AG09309 (cell line): Measurements from ENCODE around the gene LARP1B.

Source experiments
- DNase-seq: peaks from one replicate; pipeline ENCODE4 v3.0.0-alpha.2; 2010; ENCODE audit warnings: low read depth
- H3K4me3 ChIP-seq: 2 replicates; pipeline ENCODE4 v1.5.1; 2011; ENCODE audit warnings: mild to moderate bottlenecking, low read depth, low read length, moderate library complexity; ENCODE audit not compliant: control insufficient read depth
- TF ChIP-seq, protein P1 (sequence below): IDR thresholded peaks from 2 replicates; pipeline ENCODE4 v1.5.1; 2011; ENCODE audit warnings: mild to moderate bottlenecking, low read depth, low read length, inconsistent platforms; ENCODE audit not compliant: insufficient read depth, control insufficient read depth; ENCODE audit errors: missing control alignments

The LARP1B gene

GRCh38 chr4:128177498-128177897 is 116.4 kb downstream of the LARP1B start:
- TF ChIP-seq, protein P1, sequence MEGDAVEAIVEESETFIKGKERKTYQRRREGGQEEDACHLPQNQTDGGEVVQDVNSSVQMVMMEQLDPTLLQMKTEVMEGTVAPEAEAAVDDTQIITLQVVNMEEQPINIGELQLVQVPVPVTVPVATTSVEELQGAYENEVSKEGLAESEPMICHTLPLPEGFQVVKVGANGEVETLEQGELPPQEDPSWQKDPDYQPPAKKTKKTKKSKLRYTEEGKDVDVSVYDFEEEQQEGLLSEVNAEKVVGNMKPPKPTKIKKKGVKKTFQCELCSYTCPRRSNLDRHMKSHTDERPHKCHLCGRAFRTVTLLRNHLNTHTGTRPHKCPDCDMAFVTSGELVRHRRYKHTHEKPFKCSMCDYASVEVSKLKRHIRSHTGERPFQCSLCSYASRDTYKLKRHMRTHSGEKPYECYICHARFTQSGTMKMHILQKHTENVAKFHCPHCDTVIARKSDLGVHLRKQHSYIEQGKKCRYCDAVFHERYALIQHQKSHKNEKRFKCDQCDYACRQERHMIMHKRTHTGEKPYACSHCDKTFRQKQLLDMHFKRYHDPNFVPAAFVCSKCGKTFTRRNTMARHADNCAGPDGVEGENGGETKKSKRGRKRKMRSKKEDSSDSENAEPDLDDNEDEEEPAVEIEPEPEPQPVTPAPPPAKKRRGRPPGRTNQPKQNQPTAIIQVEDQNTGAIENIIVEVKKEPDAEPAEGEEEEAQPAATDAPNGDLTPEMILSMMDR, result no peak
- DNase-seq, result no peak
- no peak overlapping the region for H3K4me3 ChIP-seq

DNA sequence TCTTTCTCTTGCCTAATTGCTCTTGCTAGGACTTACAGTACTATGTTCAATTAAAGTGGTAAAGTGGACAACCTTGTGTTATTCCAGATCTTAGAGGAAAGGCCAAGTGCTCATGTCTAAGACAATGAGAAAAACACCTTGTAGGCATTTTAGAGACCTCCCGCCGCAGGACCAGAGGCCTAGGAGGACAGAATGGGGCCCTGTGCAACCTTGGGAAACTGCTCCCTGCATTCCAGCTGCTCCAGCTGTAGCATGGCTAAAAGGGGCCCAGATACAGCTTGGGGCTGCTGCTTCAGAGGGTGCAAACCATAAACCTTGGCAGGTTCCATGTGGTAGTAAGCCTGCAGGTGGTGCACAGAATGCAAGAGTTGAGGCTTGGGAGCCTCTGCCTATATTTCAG is 125.5 kb downstream of the LARP1B start:
- H3K4me3 ChIP-seq, result no peak overlapping the region
- DNase-seq, result no peak
- TF ChIP-seq, protein P1, result no peak

- H3K4me3 ChIP-seq, result no peak overlapping the region
- TF ChIP-seq, protein P1, result peak; percentile 85
- DNase-seq, result peak; percentile 25
These were observed 130.1 kb downstream of the LARP1B start for GRCh38 chr4:128191115-128191781.

DNA sequence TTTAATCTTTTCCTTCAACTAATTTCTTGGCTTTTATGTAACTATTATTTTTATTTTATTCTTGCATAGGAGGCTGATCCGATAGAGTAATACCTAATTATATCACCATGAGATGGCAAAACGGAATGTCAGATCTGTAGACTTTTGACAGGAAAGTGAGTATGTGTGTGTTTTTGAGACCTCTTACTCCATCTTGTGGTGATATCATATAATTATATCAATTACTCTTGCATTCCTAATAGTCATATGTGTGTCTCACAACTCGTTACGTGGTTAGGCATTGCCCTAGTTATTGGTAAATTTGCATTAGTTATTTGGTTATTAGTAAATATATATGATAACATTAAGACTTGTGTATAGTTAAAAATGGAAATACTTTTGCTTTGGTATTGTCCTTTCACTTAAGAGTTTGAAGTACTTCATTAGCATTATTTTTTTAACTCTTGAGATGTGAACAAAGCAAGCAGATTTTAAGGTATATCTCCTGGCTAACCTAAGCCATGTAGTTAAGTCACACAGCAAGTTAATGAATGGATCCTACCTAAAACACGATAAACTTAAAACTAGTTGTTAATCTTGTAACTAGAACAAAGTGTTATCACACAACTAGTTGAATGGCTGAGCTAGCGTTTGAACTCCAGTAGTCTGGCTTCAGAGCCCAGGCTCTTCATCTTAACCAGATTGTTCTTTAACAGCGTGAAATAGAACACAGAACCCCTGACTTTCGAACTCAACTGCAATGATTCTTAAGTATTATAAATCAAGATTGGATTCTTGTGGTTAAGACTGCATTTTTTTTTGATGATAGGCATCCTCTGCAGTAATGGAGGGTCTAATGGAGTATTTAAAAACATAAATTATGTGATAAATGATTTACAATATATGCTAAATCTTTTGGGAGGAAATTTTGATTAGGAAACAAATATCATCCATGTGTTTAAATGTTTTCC is 159.4 kb downstream of the LARP1B start:
- TF ChIP-seq, protein P1, result peak; percentile 36
- H3K4me3 ChIP-seq, result no peak overlapping the region
- peak; percentile 37 for DNase-seq

- no peak overlapping the region for H3K4me3 ChIP-seq
- TF ChIP-seq, protein P1, result no peak
- no peak for DNase-seq
These were observed 160.5 kb downstream of the LARP1B start for GRCh38 chr4:128221586-128221985.

- TF ChIP-seq, protein P1, result no peak
- DNase-seq, result no peak
These were observed 164.0 kb downstream of the LARP1B start for GRCh38 chr4:128225148-128225547.

More at GRCh38 chr4:128225148-128225547, 164.0 kb downstream of the LARP1B start:
- H3K4me3 ChIP-seq, result no peak overlapping the region
